ENCODE data around the gene ZNF492. TPM values are rescaled to one million over a fixed set of nuclear protein-coding genes. Genes with fewer than 3 reads are reported as not detected.

Gene ZNF492
- total RNA-seq, 1 donor from 2014 or later: 0.24 TPM

DNA sequence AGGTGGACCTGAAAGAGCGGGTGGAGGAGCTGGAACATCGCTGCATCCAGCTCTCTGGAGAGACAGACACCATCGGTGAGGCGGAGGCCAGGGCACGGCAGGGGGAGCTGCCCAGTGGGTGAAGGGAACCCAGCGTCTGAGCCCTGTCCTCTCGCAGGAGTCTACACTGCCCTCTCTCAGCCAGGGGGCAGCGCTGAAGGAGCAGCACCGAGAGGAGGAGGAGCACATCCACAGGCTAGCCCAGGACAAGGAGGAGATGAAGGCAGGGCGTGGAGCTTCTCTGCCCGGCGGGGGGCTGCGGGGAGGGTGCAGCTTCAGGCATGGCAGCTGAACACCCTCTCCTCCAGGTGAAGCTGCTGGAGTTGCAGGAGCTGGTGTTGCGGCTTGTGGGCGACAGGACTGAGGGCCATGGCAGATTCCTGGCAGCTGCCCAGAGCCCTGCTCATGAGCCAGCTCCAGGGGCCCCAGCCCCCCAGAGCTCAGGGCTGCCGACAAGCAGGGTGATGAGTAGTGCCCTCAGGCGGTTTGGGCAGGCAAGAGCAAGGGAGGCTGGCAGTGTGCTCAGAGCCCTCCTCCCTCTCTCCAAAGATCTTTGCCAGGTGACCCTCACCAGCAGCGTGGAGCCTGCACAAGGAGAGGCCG, 31.4 kb upstream of the ZNF492 start:
- Histone ChIP-seq H3K4me1 (no peaks in the 10 kb centered on the region), H3K27me3 (ENCODE audit: low read depth) (no peaks in the 10 kb centered on the region), H3K9me3 (peaks cover 5% of the 10 kb centered on the region), H3K27ac (no peak overlapping the region), H3K36me3 (no peaks in the 10 kb centered on the region), H3K4me3 (no peak overlapping the region)
- DNase-seq (no peak), ATAC-seq (no peak)
- TF ChIP-seq CTCF (IDR thresholded peaks at IDR 0.05): no peak
- intact Hi-C loops (cut with DNase I): no loop called here

- DNase-seq (no peak), ATAC-seq (no peak)
- no peak overlapping the region for H3K4me3 ChIP-seq
- no peak for TF ChIP-seq CTCF (IDR thresholded peaks at IDR 0.05)
- H3K4me1 ChIP-seq: no peaks in the 10 kb centered on the region
- H3K36me3 ChIP-seq: no peaks in the 10 kb centered on the region
- intact Hi-C loops (cut with DNase I): no loop called here
- peaks cover 5% of the 10 kb centered on the region for H3K9me3 ChIP-seq
- H3K27ac ChIP-seq: no peak overlapping the region
- no peaks in the 10 kb centered on the region for H3K27me3 ChIP-seq (ENCODE audit: low read depth)
These were observed 30.3 kb upstream of the ZNF492 start for GRCh38 chr19:22603518-22604440.

DNA sequence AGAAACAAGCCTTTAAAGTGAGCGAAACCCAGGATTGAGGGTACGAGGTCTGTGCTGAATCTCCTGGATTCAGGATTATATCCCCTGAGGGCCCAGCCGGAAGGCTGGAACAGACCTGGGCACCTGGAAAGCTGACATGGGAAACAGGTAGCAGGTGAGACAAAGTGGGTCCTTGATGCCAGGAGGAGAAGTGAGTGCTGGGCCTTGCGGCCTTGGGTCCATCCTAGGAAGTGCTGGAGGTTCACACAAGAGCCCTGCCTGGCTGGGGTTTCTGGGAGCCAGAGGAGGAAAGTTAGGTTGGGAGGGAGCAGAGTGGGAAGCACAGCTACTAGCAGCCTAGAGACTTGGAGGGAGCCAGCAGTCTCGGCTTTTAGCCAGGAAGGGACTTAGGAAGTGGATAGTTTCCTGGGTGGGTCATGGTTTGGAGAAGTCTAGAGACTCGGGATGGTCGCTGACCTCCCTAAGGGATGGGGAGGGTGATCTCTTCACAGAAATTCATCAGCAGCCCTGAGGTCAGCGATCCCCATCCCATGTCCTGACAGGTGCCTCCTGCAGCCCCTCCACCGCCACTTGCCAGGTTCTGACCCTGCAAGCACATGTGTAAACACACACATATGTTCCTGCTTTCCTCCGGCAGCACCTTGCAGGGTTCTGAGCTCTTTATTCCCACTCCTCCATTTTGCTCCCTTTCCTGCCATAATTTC, 29.4 kb upstream of the ZNF492 start:
- DNase-seq: no peak
- H3K27me3 ChIP-seq (ENCODE audit: low read depth): no peaks in the 10 kb centered on the region
- no peak overlapping the region for H3K4me3 ChIP-seq
- peaks cover 5% of the 10 kb centered on the region for H3K9me3 ChIP-seq
- TF ChIP-seq CTCF (IDR thresholded peaks at IDR 0.05): no peak
- H3K4me1 ChIP-seq: no peaks in the 10 kb centered on the region
- no peak for ATAC-seq
- no peak overlapping the region for H3K27ac ChIP-seq
- no peaks in the 10 kb centered on the region for H3K36me3 ChIP-seq
- intact Hi-C loops (cut with DNase I): no loop called here

DNA sequence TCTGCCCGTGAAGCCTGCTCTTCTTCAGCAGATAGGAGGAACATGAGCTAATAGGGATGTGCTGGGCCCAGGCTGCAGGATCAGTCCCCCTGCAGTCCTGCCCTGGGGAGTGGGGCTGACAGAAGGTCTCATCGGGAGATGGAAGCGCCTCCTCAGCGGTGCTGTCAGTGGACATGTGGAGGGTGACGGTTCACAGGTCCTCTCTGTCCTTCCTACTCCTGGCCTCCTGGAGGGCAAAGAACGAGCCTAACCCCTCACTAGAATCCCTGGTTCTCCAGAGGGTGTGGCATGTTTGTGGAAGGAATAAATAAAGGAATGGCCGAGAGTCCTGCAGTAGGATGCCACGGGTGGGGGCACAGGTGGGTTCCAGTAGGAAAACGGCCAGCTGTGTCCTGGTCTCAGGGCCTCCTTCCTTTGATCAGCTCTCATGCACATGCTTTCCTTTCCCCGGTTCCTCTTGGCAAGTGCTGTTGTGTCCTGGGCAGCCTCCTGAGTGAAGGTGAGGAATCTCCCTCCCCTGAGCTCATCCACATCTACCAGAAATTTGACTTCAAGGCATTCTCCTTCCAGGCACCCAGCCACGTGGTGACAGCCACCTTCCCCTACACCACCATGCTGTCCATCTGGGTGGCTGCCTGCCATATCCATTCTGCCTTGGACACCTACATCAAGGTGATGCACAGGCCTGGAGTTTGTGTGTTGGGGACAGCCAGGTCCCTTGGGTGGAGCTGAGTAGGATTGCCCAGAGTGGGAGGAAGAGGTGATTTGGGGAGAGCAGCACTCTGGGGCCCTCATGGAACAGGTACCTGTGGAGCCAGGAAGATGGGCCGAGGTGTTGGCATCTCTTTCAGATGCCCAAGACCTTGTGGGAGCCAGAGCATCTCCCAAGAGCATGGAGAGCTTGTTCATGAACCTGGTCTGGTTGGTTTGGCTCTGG, 28.6 kb upstream of the ZNF492 start:
- DNase-seq (no peak), ATAC-seq (no peak)
- Histone ChIP-seq H3K27ac (no peak overlapping the region), H3K27me3 (ENCODE audit: low read depth) (no peaks in the 10 kb centered on the region), H3K9me3 (peaks cover 5% of the 10 kb centered on the region), H3K4me1 (no peaks in the 10 kb centered on the region), H3K4me3 (no peak overlapping the region), H3K36me3 (no peaks in the 10 kb centered on the region)
- intact Hi-C loops (cut with DNase I): no loop called here
- no peak for TF ChIP-seq CTCF (IDR thresholded peaks at IDR 0.05)

DNA sequence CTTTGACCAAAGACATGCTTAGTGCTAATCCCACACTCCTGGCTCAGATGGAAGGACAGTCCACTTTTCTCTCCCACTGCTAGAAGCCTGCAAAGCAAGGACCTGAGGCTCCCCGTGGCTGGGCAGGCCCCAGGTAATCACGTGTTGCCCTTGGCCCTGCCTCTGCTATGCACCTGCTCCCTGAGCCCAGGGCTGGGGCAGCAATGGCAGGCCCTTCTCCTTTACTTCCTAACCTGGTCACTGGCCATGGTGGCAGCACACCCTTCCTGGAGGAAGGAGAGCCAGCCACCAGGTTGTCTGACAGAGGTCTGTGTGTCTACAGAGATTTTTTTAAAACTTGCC, 27.9 kb upstream of the ZNF492 start:
- ATAC-seq: no peak
- no peaks in the 10 kb centered on the region for H3K9me3 ChIP-seq
- no peak for DNase-seq
- TF ChIP-seq CTCF (IDR thresholded peaks at IDR 0.05): no peak
- intact Hi-C loops (cut with DNase I): no loop called here
- no peaks in the 10 kb centered on the region for H3K27me3 ChIP-seq (ENCODE audit: low read depth)
- no peak overlapping the region for H3K27ac ChIP-seq
- H3K4me3 ChIP-seq: no peak overlapping the region
- no peaks in the 10 kb centered on the region for H3K4me1 ChIP-seq
- H3K36me3 ChIP-seq: no peaks in the 10 kb centered on the region
